Measurements from ENCODE around the gene DOC2B.

DNA sequence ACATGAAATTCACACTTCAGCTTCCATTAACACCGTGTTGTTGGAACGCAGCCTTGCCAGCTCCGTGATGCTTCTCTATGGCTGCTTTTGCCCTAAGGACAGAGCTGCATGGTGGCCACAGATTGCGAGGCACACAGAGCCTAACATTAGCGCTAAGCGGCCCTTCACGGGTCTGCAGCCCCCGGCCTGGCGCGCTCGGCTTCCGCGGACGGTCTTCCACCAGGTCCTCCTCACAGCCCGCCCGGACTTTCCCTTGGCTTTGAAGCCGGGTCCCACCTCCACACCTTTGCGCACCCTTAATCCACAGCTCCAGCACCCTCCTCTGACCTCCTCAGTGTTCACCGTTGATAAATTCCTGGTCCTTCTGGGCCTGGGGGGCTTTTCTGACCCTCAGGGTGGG, 24.5 kb downstream of the DOC2B start:
- TF ChIP-seq, protein P1, sequence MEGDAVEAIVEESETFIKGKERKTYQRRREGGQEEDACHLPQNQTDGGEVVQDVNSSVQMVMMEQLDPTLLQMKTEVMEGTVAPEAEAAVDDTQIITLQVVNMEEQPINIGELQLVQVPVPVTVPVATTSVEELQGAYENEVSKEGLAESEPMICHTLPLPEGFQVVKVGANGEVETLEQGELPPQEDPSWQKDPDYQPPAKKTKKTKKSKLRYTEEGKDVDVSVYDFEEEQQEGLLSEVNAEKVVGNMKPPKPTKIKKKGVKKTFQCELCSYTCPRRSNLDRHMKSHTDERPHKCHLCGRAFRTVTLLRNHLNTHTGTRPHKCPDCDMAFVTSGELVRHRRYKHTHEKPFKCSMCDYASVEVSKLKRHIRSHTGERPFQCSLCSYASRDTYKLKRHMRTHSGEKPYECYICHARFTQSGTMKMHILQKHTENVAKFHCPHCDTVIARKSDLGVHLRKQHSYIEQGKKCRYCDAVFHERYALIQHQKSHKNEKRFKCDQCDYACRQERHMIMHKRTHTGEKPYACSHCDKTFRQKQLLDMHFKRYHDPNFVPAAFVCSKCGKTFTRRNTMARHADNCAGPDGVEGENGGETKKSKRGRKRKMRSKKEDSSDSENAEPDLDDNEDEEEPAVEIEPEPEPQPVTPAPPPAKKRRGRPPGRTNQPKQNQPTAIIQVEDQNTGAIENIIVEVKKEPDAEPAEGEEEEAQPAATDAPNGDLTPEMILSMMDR (IDR thresholded peaks at IDR 0.05), result no peak
- no peak for TF ChIP-seq POLR2A (IDR thresholded peaks at IDR 0.05)
